NB4 (cell line): ENCODE data around the gene ZMYM1.

ENCODE experiments used
- POLR2A ChIP-seq: IDR thresholded peaks from 2 replicates; pipeline ENCODE4 v1.6.1; 2011; ENCODE audit warnings: mild to moderate bottlenecking; ENCODE audit not compliant: insufficient read length; ENCODE audit errors: extremely low read depth
- TF ChIP-seq, protein P1 (sequence below): IDR thresholded peaks from one replicate; pipeline ENCODE4 v1.5.1; 2012; ENCODE audit warnings: low read depth, low read length
- TF ChIP-seq, protein P2 (sequence below): IDR thresholded peaks from 2 replicates; pipeline ENCODE4 v1.6.1; 2011; ENCODE audit warnings: low read depth, low read length

DNA sequence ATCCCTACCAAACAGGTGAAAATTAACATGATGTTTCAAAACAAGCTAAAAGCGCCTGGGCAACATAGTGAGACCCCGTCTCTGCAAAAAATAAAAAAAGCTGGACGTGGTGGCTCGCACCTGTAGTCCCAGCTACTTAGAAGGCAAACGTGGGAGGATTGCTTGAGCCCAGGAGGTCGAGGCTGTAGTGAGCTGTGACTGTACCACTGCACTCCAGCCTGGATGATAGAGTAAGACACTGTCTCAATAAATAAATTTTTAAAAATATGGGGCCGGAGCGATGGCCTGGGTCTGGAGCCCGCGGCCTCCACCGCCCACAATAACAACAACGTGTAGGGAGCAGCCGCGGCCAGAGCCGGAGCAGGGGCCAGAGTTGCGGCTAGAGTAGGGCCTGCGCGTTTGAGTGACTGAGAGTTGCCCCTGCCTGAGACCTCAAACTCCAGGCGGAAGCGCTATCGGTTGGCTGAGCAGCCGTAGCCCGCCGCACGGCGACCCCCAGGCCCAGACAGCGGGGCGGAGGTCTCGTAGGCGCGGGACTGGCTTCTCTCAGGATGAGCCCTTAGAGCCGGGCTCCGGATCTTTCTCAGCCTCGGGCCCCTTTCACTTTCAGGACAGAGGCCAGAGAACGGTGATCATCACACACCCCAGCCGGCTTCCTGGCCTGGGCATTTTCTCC is 41.4 kb downstream of the ZMYM1 start:
- TF ChIP-seq, protein P1, sequence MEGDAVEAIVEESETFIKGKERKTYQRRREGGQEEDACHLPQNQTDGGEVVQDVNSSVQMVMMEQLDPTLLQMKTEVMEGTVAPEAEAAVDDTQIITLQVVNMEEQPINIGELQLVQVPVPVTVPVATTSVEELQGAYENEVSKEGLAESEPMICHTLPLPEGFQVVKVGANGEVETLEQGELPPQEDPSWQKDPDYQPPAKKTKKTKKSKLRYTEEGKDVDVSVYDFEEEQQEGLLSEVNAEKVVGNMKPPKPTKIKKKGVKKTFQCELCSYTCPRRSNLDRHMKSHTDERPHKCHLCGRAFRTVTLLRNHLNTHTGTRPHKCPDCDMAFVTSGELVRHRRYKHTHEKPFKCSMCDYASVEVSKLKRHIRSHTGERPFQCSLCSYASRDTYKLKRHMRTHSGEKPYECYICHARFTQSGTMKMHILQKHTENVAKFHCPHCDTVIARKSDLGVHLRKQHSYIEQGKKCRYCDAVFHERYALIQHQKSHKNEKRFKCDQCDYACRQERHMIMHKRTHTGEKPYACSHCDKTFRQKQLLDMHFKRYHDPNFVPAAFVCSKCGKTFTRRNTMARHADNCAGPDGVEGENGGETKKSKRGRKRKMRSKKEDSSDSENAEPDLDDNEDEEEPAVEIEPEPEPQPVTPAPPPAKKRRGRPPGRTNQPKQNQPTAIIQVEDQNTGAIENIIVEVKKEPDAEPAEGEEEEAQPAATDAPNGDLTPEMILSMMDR = no peak
- TF ChIP-seq POLR2A = no peak
- TF ChIP-seq, protein P2, sequence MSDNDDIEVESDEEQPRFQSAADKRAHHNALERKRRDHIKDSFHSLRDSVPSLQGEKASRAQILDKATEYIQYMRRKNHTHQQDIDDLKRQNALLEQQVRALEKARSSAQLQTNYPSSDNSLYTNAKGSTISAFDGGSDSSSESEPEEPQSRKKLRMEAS = no peak
